Measurements from ENCODE around the gene SHROOM4. TPM values are rescaled to one million over a fixed set of nuclear protein-coding genes. Genes with fewer than 3 reads are reported as not detected.

The SHROOM4 gene
- total RNA-seq, 1 experiment from 2014 or later, result 7.1 TPM

- TF ChIP-seq ZNF416 (CRISPR knock-in tag; IDR thresholded peaks at IDR 0.05), result no peak
- no peak for TF ChIP-seq MXD4 (CRISPR knock-in tag; IDR thresholded peaks at IDR 0.05; ENCODE audit: borderline replicate concordance)
- no peak for TF ChIP-seq CDX4 (CRISPR knock-in tag; IDR thresholded peaks at IDR 0.05; ENCODE audit: borderline replicate concordance)
- TF ChIP-seq GRHL2 (CRISPR knock-in tag; IDR thresholded peaks at IDR 0.05; ENCODE audit: insufficient replicate concordance, severe bottlenecking), result no peak
- TF ChIP-seq ETV6 (CRISPR knock-in tag; IDR thresholded peaks at IDR 0.05), result no peak
- TF ChIP-seq ZNF671 (CRISPR knock-in tag; IDR thresholded peaks at IDR 0.05), result no peak
- no peak for TF ChIP-seq STAT6 (CRISPR knock-in tag; conservative IDR thresholded peaks at IDR 0.05; ENCODE audit: low read depth)
- no peak for TF ChIP-seq CREB1 (CRISPR knock-in tag; IDR thresholded peaks at IDR 0.05)
- no peak for TF ChIP-seq NR3C1 (CRISPR knock-in tag; conservative IDR thresholded peaks at IDR 0.05; ENCODE audit: low read depth)
- TF ChIP-seq SP1 (CRISPR knock-in tag; conservative IDR thresholded peaks at IDR 0.05), result no peak
- TF ChIP-seq FOXP1 (CRISPR knock-in tag; IDR thresholded peaks at IDR 0.05; ENCODE audit: borderline replicate concordance), result no peak
- TF ChIP-seq ZNF423 (CRISPR knock-in tag; IDR thresholded peaks at IDR 0.05), result no peak
- TF ChIP-seq ZNF281 (CRISPR knock-in tag; IDR thresholded peaks at IDR 0.05), result no peak
- no peak for TF ChIP-seq HMGA2 (CRISPR knock-in tag; IDR thresholded peaks at IDR 0.05)
- Mint-ChIP-seq H3K4me3 (no peak overlapping the region), H3K4me1 (peaks cover 49% of the 10 kb centered on the region), H3K27ac (peak overlapping the region; percentile 80; the same call in 1 of the 2 replicates), H3K9me3 (0 out of 2 replicates have a peak, but pooled peaks cover 2% of the 10 kb centered on the region), H3K27me3 (ENCODE audit: low read depth) (peaks cover 16% of the 10 kb centered on the region), H3K36me3 (peaks cover 3% of the 10 kb centered on the region; the same call in 1 of the 2 replicates)
- no peak for DNase-seq (ENCODE audit: low spot score)
- peak; percentile 60; the same call in 1 of the 2 replicates for ATAC-seq
- ChIA-PET CTCF (interaction anchor here (0.8 to 1.0 kb wide), 2 partner anchors 9 to 21 kb away, joined by 3 read pairs; no protein-coding TSS in a partner anchor), POLR2A (interaction anchor here (0.7 kb wide), 1 partner anchor 52 kb away, joined by 3 read pairs; no protein-coding TSS in a partner anchor)
These were observed 101.2 kb downstream of the SHROOM4 start for GRCh38 chrX:50712777-50713176.

DNA sequence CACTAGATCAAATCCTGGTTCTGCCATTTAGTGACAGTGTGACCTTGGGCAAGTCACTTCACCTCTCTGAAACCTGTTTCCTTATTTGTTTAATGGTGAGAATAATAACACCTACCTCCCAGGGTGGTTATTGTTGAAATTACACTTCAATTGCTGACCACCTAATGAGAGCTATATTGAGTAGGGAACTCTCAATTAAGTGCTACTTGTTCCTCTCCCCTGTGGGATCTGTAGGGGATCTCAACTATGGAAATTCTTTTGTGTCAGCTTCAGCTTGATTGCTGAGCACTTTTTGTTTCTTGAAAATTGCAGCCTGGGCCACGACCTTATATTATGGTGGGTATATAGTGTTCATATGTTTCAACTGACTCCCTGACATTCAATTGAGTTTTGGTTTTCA, 102.1 kb downstream of the SHROOM4 start:
- Mint-ChIP-seq H3K27ac (no peak overlapping the region; the same call in 1 of the 2 replicates), H3K9me3 (no peaks in the 10 kb centered on the region), H3K27me3 (ENCODE audit: low read depth) (peaks cover 16% of the 10 kb centered on the region), H3K36me3 (no peaks in the 10 kb centered on the region; the same call in 1 of the 2 replicates), H3K4me3 (no peak overlapping the region), H3K4me1 (peaks cover 57% of the 10 kb centered on the region)
- peak; percentile 34; the same call in 1 of the 2 replicates for TF ChIP-seq ZNF423 (CRISPR knock-in tag; IDR thresholded peaks at IDR 0.05)
- TF ChIP-seq ZNF512 (CRISPR knock-in tag; IDR thresholded peaks at IDR 0.05; ENCODE audit: borderline replicate concordance), result no peak
- TF ChIP-seq EMX1 (CRISPR knock-in tag; IDR thresholded peaks at IDR 0.05), result no peak
- no peak for TF ChIP-seq TEAD1 (CRISPR knock-in tag; IDR thresholded peaks at IDR 0.05)
- no peak for ATAC-seq
- ChIA-PET POLR2A (no interaction called here), CTCF (no interaction called here)
- no peak for DNase-seq (ENCODE audit: low spot score)

All from WTC11 (cell line).